Measurements from ENCODE around the gene SAMD15.
A peak's percentile ranks its signal among the peaks of the same experiment; 100 is the strongest.
"Not testable (repeated sequence)": the region's sequence is repeated elsewhere in the genome, so short reads cannot be mapped to it uniquely, and the experiment has no call there.

Gene SAMD15

GRCh38 chr14:77376771-77377501 lies at the start of gene SAMD15, which contains the start of gene TMED8:
SAMD15 (plus strand) TSS chr14:77377379; CDS start chr14:77377419, 40 bp downstream.
TMED8 (minus strand) TSS chr14:77377094; CDS start chr14:77377053, 41 bp downstream.
- peak; percentile 94 for FAIRE-seq

GRCh38 chr14:77329872-77330271 lies 47.3 kb upstream of the SAMD15 start:
- FAIRE-seq, result no peak

GRCh38 chr14:77335576-77335975 lies 41.6 kb upstream of the SAMD15 start:
- no peak for FAIRE-seq

GRCh38 chr14:77337255-77337654 lies 39.9 kb upstream of the SAMD15 start:
- not testable (repeated sequence) for FAIRE-seq

- no peak for FAIRE-seq
Observed at GRCh38 chr14:77337880-77338279, 39.3 kb upstream of the SAMD15 start.

GRCh38 chr14:77338302-77338701 lies 38.9 kb upstream of the SAMD15 start:
- no peak for FAIRE-seq

GRCh38 chr14:77339407-77339806 lies 37.8 kb upstream of the SAMD15 start:
- FAIRE-seq, result no peak

GRCh38 chr14:77340389-77340788 lies 36.8 kb upstream of the SAMD15 start:
- FAIRE-seq, result no peak

GRCh38 chr14:77342726-77343397 lies 34.3 kb upstream of the SAMD15 start:
- no peak for FAIRE-seq

GRCh38 chr14:77343662-77344061 lies 33.5 kb upstream of the SAMD15 start:
- no peak for FAIRE-seq

- no peak for FAIRE-seq
Observed at GRCh38 chr14:77344377-77344996, 32.7 kb upstream of the SAMD15 start.

GRCh38 chr14:77346495-77346894 lies 30.7 kb upstream of the SAMD15 start:
- FAIRE-seq, result no peak

- no peak for FAIRE-seq
Observed at GRCh38 chr14:77347751-77348150, 29.4 kb upstream of the SAMD15 start.

- no peak for FAIRE-seq
Observed at GRCh38 chr14:77353469-77354141, 23.6 kb upstream of the SAMD15 start.

GRCh38 chr14:77355811-77356210 lies 21.4 kb upstream of the SAMD15 start:
- no peak for FAIRE-seq

GRCh38 chr14:77356899-77357298 lies 20.3 kb upstream of the SAMD15 start:
- no peak for FAIRE-seq

- no peak for FAIRE-seq
Observed at GRCh38 chr14:77359626-77360025, 17.6 kb upstream of the SAMD15 start.

GRCh38 chr14:77364146-77364545 lies 13.0 kb upstream of the SAMD15 start:
- no peak for FAIRE-seq

- FAIRE-seq, result no peak
Observed at GRCh38 chr14:77369285-77369684, 7.9 kb upstream of the SAMD15 start.

GRCh38 chr14:77372304-77372841 lies 4.8 kb upstream of the SAMD15 start:
- no peak for FAIRE-seq

GRCh38 chr14:77375164-77375950 lies 1.8 kb upstream of the SAMD15 start:
- FAIRE-seq, result no peak
